Right lung (tissue), 5 donors: ENCODE measurements around the gene PRKAR2B. TPM values are rescaled to one million over a fixed set of nuclear protein-coding genes. Genes with fewer than 3 reads are reported as not detected.
"Not testable (repeated sequence)": the region's sequence is repeated elsewhere in the genome, so short reads cannot be mapped to it uniquely, and the experiment has no call there.

Experiments used
- DNase-seq, 2 donors: peaks; one replicate each; pipeline ENCODE4 v3.0.0-alpha.2; 2013
- polyA plus RNA-seq, 5 donors: library from polyadenylated mRNA; unstranded; fragments of 120-200 nt; gene quantifications; one replicate each; pipeline versions ENCODE4 v1.2.1 to v1.2.3, GENCODE V29; 2013; ENCODE audit warnings: inconsistent platforms in 1 of 5, low replicate concordance in 1 of 5; ENCODE audit not compliant: insufficient read length in 5 of 5, insufficient read depth in 1 of 5

PRKAR2B gene
- polyA plus RNA-seq, 5 donors = 9.9 to 15.9 (median 12.5) TPM

DNA sequence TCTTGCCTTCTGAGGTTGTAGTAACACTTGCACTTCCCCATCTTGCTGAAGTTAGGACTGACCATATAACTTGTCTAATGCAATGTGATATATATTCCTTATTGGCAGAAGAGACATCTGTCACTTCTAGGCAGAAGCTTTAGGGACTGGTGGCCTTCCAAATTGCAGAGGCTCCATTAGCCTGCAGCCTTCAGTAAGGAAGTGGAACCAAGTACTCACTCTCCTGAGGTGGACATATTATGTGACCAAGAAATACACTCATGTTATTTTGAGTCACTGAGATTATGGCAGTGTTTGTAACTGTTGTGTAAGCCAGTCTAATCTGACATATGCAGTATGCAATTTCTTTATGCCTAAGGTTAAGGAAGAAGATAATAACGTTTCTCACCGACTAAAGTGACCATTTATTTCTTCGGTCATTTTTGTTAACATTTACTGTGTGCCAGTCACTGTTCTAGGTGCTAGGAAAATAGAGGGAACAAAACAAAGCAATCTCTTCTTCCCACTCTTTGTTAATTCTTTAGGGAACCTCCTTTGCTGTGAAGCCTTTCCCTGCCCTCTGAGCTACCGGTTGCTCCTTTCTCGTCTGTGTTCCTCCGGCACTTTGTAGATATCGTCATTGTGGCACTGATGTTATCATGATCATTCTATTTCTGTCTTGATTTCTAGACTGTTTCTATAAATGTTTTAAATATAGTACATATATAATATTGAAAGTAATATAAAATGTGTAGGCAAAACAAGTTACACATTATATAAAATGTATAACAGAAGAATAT lies 71.4 kb downstream of the PRKAR2B start:
- no peak for DNase-seq

DNA sequence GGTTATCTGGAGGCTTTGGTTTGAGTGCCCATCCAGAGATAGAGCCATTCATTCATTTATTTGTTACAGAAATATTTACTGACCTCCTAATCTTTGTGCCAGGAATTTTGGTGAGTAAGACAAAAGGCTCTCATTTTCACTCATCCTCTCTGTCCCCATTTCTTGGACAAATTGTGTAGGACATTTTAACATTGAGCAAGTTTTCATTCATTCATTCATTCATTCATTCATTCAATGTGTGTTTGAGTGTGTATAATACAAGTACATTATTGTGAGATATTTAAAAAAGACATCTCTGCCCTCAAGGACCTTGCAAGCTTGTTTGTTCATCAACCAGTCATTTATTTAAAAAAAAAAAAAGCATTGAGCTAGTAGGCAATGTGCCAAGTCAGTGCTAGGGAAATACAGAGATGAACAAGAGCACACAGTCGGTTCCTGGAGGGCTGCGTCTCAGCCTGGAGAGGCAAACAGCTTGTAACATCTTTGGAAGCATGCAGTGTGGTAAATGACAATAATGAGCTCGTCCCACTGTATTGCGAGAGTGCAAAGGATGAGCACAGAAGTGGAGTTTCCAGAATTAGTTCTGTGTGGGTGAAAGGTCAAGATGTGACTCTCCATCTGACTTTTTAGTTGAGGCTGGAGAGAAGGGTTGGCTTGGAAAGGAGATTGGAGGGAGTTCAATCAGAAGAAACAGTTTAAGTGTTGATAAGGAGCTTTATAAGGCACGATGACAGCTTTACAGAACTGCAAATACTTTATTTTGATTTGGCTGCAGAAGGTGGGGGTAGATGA lies 73.8 kb downstream of the PRKAR2B start:
- DNase-seq = peak; percentile 10 to 14

DNA sequence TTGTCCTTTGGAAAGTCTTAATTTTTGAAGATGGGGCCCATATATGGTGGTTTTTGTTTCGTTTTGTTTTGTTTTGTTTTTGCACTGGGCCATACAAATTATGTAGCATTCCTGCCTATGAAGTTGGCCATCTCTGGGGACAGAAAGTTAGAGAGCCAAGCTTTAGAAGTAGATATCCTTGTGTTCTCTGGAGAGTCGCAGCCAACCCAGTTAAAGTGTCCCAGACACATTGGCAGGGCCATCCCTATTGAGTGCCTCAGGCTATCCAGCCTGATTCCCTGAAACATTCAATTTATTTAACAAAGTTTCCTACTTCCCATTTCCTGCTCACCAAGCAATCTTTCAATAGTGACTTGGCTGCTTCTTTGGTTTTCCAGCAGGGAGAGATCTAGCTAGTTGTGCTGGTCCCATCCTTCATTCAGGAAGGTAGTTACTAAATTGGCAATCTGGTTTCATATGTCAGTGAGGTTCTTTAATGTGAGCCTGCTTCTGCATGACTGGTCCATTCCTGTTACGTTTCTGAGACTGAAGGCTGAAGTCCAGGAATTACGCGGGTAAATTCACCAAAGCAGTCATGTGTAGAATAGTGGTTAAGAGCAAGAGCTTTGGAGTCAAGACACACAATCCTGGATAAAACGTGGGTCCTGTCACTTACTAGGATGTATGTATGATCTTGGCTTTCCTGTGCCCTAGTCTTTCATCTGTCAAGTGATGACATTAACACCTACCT lies 75.0 kb downstream of the PRKAR2B start:
- DNase-seq = no peak

DNA sequence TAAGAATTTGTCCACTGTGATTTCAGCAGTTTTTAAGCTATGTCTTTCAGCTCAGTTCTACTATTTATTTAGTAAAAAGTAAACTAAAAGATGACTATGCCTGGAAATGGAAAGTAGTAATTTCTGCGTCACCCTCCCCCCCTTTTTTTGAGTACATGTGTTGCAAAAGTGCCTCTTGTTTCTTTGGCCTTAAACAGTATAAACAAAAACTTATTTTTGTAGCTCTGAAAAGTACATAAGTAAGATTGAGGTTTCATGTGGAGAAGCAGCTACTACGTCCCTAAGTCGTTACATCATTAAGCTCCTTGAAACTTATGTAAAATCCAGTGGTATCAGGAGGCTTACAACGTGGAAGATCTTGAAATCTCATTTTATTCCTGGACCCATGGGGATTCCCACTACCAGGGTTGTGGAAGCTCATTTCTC lies 78.0 kb downstream of the PRKAR2B start:
- DNase-seq = peak; percentile 22 to 23

DNA sequence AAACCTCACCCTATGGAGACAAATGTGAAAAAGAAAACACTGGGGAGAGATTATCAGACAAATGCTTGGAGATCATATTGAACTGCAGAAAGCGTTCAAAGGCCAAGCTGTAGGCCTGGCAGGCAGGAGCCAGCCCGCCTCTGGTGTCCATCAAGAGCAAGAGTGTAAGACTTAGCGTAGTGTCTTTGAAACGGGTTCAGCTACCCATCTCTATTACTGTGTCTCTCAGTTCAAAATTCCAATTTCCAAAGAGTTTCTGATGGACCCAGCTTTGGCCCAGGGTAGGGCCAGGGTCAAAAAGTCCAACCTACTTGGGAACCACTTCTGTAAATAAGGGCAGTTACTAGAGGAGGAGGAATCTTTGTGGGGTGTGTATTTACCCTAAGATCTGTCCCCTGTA lies 78.9 kb downstream of the PRKAR2B start:
- no peak for DNase-seq

DNA sequence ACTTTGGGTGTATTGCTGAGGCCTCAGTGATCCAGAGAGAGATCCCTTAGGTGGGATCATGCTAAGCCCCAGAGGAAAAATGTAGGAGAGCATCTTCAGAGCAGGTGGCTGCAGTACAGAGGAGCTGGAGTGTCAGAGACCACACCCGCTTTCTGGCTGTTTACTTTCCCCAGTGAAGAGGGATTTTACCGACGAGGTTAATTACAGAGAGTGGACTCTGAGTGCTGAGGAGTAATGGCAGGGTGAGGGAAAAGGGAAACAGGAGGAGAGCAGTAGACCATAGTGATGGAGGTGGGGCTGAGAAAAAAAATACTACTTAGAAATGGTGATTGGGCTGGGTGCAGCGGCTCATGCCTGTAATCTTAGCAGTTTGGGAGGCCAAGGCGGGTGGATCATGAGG lies 81.0 kb downstream of the PRKAR2B start:
- no peak for DNase-seq

DNA sequence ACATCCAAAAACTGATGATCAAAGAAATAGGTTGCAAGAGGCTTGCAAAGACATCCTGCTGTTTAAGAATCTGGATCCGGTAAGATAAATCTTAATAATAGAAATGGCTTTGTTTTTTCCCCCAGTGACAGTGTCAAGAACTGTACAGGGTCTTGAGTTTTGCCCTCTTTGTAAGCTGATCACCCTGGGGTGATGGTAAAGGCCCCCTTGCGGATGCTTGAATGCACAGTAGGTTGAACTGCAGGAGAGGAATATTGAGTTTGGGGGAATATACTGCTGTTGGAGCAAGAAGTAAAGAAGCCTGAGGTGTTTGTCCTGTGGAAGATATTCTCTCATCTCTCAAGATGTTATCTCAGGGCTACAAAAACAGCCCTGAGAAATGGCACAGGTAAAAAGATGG lies 83.7 kb downstream of the PRKAR2B start:
- DNase-seq = no peak

DNA sequence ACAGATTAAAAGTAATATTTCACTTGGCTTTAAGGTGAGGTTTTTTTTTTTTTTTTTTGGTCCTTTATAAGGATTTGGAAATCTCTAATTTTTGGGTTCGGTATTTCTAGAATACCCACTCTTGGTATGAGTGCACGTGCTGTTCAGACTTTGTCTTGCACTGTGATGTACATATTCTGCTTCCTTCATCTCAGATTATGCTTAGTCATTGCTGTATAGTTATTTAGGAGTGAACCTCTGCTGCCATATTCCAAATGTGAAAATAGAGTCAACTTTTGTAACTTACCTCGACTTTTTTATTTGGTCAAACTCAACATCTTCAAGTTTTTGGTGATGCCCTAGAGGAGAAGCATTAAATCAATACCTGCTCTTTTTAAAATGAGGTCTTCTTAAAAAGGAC lies 84.2 kb downstream of the PRKAR2B start:
- DNase-seq = no peak

DNA sequence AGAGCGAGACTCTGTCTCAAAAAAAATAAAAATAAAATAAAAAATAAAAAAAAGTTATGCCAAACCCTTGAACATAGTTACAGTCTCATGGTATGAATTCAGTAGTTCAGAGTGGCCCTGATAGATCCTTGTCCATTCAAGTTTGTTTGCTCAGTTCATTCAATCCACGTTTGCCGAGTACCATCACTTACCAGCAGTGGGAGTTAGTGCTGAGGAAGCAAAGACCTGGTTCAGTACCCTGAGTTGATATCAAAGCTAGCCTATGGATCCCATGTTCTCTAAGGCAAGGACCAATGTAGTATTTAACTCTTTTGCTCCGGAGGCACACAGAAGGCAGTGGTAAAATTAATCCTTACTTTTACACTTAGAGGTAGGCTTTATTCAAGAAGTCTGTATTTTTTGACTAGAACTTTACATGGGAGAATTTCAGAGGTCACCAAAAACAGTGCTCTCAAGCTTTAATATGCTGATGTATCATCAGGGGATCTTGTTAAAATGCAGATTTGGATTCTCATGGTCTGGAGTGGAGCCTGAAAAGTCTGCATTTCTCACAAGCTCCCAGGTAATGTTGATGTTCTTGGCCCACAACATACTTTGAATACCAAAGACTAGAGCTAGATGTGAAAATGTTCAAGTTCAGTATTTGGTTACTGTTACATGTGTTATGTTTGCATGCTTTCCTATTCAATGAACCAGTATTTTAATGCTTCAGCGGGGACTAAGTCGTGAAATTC lies 86.1 kb downstream of the PRKAR2B start:
- DNase-seq = no peak

DNA sequence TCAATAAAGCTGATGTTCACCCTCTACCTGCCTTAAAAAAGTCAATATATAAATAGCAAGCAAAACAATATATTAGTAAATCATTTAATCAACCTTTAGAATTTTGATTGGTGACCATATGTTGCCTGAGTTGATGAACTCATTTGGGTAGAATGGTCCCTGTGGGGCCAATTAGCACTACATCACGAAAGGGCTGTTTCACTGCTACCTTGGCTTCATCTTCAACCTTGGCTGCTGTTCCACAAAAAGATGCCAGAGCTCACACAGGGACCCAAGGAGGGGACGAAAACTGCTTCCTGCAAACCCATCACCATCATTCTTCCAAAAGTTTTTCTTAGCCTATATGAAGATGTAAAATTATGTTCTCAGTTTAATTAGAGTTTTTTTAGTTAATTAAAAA lies 88.9 kb downstream of the PRKAR2B start:
- DNase-seq = no peak

DNA sequence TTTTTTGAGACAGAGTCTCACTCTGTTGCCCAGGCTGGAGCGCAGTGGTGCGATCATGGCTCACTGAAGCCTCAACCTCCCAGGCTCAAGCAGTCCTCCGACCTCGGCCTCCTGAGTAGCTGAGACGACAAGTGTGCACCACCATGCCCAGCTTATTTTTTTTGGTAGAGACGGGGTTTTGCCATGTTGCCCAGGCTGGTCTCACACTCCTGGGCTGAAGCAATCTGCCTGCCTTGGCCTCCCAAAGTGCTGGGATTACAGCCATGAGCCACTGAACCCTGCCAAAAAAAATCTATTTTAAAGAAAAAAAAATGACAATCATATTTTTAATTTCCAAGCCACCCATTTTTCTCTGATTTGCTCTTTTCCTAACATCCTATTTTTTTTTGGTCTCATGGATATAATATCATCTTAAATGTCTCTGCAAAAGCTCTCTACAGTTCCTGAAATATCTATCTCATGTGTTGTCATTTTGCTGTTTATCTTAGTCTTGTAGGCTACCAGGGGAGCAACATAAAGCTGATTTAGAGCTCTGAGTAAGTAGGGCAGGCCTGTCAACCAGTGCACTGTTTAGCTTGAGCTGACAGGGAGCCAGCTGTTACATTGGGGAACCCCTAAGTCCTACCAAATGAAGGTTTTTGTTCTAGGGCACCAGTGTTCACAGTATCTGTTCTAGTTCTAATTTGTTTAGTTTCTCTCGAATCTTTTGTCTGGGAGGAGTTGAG lies 94.4 kb downstream of the PRKAR2B start:
- no peak for DNase-seq

DNA sequence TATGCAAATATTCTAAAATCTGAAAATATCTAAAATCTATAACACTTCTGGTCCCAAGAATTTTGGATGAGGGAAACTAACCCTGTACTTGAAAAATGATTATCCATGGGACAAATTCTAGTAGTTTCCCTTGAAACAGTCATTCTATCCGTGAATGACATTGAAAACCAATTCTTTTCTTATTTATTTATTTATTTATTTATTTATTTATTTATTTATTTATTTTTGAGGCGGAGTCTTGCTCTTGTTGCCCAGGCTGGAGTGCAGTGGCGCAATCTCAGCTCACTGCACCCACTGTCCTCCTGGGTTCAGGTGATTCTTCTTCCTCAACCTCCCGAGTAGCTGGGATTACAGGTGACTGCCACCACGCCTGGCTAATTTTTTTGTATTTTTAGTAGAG lies 99.4 kb downstream of the PRKAR2B start:
- DNase-seq = not testable (repeated sequence)

DNA sequence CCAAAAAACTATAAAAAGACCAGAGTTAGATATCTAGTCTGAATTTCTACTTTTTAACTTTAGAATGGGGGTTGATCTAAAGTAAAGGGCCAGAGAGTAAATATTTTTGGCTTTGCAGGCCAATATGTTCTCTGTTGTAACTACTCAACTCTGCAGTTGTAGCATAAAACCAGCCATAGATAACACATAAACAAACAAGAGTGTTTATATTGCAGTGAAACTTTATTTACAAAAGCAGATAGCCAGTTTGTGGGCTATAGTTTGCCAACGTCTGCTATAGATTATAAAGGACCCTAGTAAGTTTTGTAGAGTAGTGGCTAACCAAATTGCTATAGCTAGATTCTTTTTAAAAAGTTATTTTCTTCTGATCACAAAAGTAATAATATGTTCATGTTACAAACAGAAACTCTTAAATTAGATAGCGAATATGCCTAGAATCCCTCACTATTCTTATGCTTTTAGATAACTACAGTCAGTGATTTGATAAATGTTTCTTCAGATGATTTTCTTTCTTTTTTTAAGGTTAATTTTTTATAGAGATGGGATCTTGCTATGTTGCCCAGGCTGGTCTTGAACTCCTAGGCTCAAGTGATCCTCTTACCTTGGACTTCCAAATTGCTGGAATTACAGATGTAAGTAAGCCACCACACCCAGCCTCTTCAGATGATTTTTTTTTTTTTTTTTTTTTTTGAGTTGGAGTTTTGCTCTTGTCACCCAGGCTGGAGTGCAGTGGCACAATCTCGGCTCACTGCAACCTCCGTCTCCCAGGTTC lies 100.7 kb downstream of the PRKAR2B start:
- no peak for DNase-seq

DNA sequence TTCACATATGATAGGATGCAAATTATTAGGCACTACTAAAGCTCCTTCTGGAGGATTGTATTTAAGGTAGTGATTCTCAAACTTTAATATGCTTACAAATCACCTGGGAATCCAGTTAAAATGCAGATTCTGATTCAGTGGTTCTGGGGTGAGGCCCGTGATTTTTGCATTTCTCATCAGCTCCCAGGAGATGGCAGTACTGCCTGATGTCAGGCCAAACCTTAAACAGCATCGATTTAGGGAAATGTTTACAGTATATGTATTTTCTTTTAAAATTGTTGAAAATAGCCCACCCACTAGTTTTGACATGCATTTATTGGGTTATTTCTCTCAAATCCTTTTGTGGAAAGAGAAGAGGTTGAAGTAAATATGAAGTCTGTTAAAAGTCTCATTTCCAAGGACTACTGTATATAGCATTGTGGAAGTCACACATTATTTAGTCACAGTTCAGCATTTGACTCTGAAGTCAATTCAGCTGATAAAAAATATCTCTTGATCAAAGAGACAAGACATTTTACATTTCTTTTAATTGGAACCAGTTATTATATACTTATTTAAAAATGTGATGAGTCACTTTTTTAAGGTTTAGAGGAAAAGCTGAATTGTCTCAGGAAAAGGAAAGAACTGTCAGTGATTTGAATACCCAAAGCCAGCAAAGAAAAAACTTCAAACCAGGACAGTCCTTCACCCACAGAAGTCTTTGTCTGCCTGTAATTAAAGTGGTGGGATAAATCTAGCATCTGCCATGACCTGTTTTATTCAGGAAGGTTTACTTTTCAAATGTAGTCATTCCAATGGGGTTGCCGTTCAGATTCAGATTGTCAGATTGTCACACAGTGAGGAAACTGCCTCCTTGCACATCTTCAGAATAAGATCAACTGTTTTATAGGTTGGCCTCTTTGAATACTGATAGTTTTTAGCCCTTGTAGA lies 103.2 kb downstream of the PRKAR2B start:
- peak in 1 of 2 donors; percentile 28 for DNase-seq

DNA sequence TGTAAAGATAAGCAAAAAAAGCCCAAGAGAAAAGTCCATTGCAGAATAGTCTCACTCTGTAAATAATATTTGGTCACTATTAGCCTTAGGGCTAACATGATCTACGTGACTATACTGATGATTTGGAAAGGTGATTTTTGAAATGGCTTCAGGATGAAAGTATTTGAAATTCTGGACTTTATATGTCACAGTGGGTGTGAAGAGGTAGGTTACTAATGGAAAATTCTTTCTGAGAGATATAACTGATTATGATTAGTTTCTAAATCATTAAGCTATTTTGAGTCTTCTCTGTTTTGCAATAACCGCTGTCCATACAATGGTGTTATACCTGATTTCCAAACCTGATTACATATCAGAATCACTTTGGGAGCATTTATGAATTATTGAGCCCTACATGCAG lies 104.2 kb downstream of the PRKAR2B start:
- DNase-seq = no peak

DNA sequence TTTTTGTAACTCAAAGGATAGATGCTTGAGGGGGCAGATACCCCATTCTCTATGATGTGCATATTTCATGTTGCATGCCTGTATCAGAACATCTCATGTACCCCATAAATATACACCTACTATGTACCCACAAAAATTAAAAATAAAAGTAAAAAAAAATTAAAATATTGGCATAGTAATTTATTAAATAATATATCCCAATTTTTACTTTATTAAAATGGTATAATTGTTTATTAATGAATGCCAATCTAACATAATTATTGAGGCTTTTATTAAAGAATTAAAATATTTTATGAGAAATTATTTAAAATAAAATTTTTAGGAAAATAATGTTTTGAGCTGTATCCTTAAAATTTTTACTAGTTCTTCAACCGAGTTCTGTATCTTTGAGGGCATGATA lies 105.4 kb downstream of the PRKAR2B start:
- DNase-seq = no peak

DNA sequence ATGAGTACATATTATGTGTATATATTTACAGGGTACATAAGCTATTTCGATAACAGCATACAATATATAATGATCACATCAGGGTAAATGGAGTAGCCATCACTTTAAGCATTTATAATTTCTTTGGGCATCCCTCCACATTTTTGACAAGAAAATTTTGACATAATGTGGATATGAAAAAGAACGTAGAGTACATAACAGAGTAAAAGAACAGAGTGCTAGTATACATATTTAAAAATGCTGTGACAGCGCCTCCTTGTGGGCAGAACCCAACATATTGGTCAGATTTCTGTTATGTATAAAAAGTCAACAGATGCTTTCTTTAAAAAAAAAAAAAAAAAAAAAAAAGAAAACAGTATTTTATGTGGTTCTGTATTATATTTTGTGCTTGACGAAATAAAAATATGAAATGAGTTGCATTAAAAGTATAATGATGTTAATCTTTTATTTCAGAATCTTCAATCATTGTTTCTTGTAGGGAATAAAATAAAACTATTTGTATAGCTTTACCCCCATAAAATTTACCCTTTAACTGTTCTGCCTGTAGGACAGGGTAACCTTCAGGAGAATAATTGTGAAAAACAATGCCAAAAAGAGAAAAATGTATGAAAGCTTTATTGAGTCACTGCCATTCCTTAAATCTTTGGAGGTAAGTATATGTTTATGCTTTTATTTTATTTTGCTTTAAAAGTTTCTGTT lies 106.0 kb downstream of the PRKAR2B start:
- peak; percentile 60 to 76 for DNase-seq

DNA sequence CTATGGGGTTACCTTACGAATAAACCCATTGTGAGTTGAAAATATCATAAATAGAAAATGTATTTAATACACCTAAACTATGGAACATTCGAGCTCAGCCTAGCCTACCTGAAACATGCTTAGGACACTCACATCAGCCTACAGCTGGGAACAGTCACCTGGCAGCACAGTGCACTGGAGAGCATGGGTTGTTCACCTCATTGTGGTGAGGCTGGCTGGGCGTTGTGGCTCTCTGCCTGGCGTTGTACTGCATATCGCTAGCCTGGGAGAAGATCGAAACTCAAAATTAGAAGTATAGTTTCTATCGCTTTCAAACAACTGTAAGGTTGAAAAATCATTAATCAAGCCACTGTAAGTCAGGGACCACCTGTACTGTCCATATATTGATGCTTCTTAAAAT lies 107.0 kb downstream of the PRKAR2B start:
- DNase-seq = no peak

DNA sequence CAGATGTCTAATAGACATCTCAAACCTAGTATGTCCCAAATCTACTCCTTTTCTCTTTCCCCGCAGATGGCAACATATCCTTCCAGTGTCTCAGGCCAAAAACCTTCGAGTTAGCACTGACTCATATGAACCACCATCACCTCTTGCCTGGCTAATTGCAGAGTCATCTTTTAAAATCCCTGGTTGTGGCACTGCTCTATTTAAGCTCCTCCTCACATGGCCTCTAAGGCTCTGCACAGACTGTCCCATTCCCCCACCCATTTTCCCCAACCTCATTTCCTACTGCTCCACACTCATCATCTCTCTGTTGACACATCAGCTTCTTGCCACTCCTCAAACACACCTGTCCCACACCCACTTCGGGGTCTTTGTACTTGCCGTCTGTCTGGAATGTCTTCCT lies 107.5 kb downstream of the PRKAR2B start:
- DNase-seq = no peak
